Neutrophil (primary cell): Measurements from ENCODE around the gene FGF1.

Experiments used
- H3K27ac ChIP-seq: fragments of 200-600 bp; sonication (generic); 2 replicates; pipeline ENCODE4 v1.5.1; 2016; ENCODE audit warnings: mild to moderate bottlenecking, moderate library complexity
- H3K27me3 ChIP-seq: fragments of 200-600 bp; sonication (generic); 2 replicates; pipeline ENCODE4 v1.6.0; 2016; ENCODE audit warnings: mild to moderate bottlenecking
- H3K36me3 ChIP-seq: fragments of 200-600 bp; sonication (generic); 2 replicates; pipeline ENCODE4 v1.5.1; 2017
- H3K4me1 ChIP-seq, 2 experiments: fragments of 200-600 bp in 1 of 2; sonication (generic) in 1 of 2; 1 replicate in 1 of 2; 2 replicates in 1 of 2; pipeline versions ENCODE4 v1.5.1 to v1.6.1; 2013 to 2016; ENCODE audit warnings: low read depth in 1 of 2, low read length in 1 of 2, mild to moderate bottlenecking in 1 of 2, moderate library complexity in 1 of 2; ENCODE audit not compliant: control insufficient read depth in 1 of 2, insufficient read depth in 1 of 2
- H3K4me3 ChIP-seq, 2 experiments: fragments of 200-600 bp in 1 of 2; sonication (generic) in 1 of 2; 1 replicate in 1 of 2; 2 replicates in 1 of 2; pipeline ENCODE4 v1.5.1; 2013 to 2016; ENCODE audit warnings: low read depth in 1 of 2, low read length in 1 of 2, mild to moderate bottlenecking in 1 of 2, moderate library complexity in 1 of 2
- H3K9me3 ChIP-seq: fragments of 200-600 bp; sonication (generic); 2 replicates; pipeline ENCODE4 v1.5.1; 2016
- TF ChIP-seq, protein P1 (sequence below): fragments of 200-600 bp; sonication (generic); IDR thresholded peaks from 2 replicates; pipeline ENCODE4 v1.5.1; 2016; ENCODE audit warnings: antibody characterized with exemption

The FGF1 gene

DNA sequence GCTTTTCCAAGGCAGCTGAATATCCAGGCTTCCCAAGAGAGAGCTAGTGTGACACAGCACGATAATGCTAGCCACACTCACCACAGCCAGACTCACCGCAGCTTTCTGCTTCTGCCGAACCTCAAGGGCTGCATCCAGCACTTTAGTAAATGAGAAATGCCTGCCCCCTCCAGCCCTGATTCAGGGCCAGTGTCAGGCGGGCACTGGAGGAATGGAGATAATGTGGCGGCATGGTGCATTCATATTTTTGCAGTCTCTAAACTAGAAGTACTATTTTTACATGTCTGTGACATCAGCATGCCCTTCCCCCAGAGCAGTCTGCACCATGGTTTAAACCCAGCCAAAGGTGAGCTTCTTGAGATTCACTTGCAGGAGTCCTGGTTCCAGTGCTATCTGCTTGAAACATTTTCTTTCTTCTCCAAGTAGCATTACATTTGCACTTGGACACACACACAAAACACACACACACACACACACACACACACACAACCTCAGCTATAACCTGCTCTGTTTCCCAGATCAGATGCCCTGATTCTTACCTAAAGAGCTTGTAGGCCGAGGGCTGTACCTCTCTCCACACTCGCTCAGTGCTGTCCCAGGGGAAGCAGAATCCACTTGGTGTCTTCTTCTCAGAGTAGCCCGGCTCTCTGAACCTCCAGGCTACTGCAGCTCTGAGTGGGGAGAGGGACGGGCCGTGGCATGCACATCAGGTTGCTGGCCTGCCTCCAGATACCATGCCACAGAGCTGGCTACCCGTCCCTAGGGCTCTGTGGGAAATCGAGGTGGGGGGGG, at the start of gene FGF1:
TSS of gene FGF1 (minus strand) at position 673 of the 792 bp plus-strand sequence. CDS start 71,963 bp downstream, outside the sequence.
- no peak within 1 kb of the TSS for H3K27ac ChIP-seq
- TF ChIP-seq, protein P1, sequence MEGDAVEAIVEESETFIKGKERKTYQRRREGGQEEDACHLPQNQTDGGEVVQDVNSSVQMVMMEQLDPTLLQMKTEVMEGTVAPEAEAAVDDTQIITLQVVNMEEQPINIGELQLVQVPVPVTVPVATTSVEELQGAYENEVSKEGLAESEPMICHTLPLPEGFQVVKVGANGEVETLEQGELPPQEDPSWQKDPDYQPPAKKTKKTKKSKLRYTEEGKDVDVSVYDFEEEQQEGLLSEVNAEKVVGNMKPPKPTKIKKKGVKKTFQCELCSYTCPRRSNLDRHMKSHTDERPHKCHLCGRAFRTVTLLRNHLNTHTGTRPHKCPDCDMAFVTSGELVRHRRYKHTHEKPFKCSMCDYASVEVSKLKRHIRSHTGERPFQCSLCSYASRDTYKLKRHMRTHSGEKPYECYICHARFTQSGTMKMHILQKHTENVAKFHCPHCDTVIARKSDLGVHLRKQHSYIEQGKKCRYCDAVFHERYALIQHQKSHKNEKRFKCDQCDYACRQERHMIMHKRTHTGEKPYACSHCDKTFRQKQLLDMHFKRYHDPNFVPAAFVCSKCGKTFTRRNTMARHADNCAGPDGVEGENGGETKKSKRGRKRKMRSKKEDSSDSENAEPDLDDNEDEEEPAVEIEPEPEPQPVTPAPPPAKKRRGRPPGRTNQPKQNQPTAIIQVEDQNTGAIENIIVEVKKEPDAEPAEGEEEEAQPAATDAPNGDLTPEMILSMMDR: no peak

GRCh38 chr5:142727735-142728047, 41.8 kb upstream of the FGF1 start:
- H3K36me3 ChIP-seq: no peaks in the 10 kb centered on the region
- no peaks in the 10 kb centered on the region for H3K27me3 ChIP-seq
- H3K27ac ChIP-seq: no peak overlapping the region
- no peak overlapping the region for H3K4me3 ChIP-seq
- TF ChIP-seq, protein P1: no peak
- H3K4me1 ChIP-seq: no peaks in the 10 kb centered on the region
- H3K9me3 ChIP-seq: no peaks in the 10 kb centered on the region

More for the DNA sequence above, at the start of gene FGF1:
- no peaks in the 10 kb centered on the region for H3K36me3 ChIP-seq
- no peaks in the 10 kb centered on the region for H3K9me3 ChIP-seq
- no peaks in the 10 kb centered on the region for H3K4me1 ChIP-seq
- no peak within 1 kb of the TSS for H3K4me3 ChIP-seq
- H3K27me3 ChIP-seq: peaks cover 12% of the 10 kb centered on the region

DNA sequence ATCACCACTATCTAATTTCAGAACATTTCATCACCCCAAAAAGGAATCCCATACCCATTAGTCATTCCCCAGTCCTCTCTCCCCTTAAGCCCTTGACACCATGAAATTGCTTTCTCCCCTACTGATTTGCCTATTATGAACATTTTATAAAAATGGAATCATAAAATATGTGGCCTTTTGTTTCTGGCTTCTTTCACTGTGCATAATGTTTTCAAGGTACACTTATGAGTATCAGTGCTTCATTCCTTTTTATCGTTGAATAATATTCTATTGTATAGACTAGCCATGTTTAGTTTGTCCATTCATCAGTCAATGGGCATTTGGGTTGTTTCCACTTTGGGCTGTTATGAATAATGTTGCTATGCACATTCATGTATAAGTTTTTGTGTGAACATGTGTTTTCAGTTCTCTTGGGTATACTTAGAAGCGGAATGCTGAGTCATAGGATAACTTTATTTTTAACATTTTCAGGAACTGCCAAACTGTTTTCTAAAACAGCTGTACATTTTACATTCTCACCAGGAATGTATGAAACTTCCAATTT, 40.4 kb upstream of the FGF1 start:
- H3K9me3 ChIP-seq: no peaks in the 10 kb centered on the region
- no peaks in the 10 kb centered on the region for H3K27me3 ChIP-seq
- H3K4me1 ChIP-seq: no peaks in the 10 kb centered on the region
- TF ChIP-seq, protein P1: no peak
- H3K4me3 ChIP-seq: no peak overlapping the region
- H3K27ac ChIP-seq: no peak overlapping the region
- no peaks in the 10 kb centered on the region for H3K36me3 ChIP-seq

GRCh38 chr5:142725231-142726187, 39.6 kb upstream of the FGF1 start:
- Histone ChIP-seq H3K27ac (no peak overlapping the region), H3K4me3 (no peak overlapping the region)
- TF ChIP-seq, protein P1: no peak

DNA sequence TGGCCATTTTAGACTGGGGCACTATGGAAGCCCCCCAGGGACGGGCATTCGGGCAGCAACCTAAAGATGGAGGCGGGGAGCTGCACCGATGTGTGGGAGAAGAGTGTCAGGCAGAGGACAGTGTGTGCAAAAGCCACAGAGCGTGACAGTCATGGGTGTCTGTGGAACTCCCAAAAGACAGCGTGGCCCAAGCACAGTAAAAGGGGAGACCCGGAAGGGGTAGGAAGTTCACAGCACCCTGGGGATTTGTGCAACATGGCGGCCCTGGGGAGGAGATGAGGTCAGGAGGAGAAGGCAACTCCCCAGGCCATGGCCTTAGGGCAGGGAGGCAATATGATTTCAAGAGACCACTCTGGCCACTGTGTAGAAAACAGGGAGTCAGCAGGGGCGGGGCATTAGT, 38.9 kb upstream of the FGF1 start:
- H3K27me3 ChIP-seq: no peaks in the 10 kb centered on the region
- H3K4me1 ChIP-seq: no peaks in the 10 kb centered on the region
- H3K36me3 ChIP-seq: no peaks in the 10 kb centered on the region
- H3K4me3 ChIP-seq: no peak overlapping the region
- H3K9me3 ChIP-seq: no peaks in the 10 kb centered on the region
- H3K27ac ChIP-seq: no peak overlapping the region
- TF ChIP-seq, protein P1: no peak

More at GRCh38 chr5:142725231-142726187, 39.6 kb upstream of the FGF1 start:
- no peaks in the 10 kb centered on the region for H3K4me1 ChIP-seq
- no peaks in the 10 kb centered on the region for H3K36me3 ChIP-seq
- H3K9me3 ChIP-seq: no peaks in the 10 kb centered on the region
- no peaks in the 10 kb centered on the region for H3K27me3 ChIP-seq
